Esophagus (tissue), 2 donors: ENCODE results near the gene RNF11. TPM values are rescaled to one million over a fixed set of nuclear protein-coding genes. Genes with fewer than 3 reads are reported as not detected.

ENCODE experiments used
- H3K27ac ChIP-seq, 2 donors: one replicate each; pipeline ENCODE4 v1.5.1; 2013; ENCODE audit warnings: low read depth in 2 of 2, mild to moderate bottlenecking in 2 of 2, inconsistent platforms in 1 of 2, low read length in 1 of 2, moderate library complexity in 1 of 2
- H3K27me3 ChIP-seq, 2 donors: one replicate each; pipeline ENCODE4 v1.6.1; 2013; ENCODE audit warnings: low read length in 2 of 2, control low read depth in 1 of 2, mild to moderate bottlenecking in 1 of 2; ENCODE audit not compliant: insufficient read depth in 2 of 2, control insufficient read depth in 1 of 2
- H3K36me3 ChIP-seq, 2 donors: one replicate each; pipeline ENCODE4 v1.6.1; 2013; ENCODE audit warnings: low read length in 1 of 2; ENCODE audit not compliant: control insufficient read depth in 2 of 2, insufficient read depth in 2 of 2
- H3K4me1 ChIP-seq, 2 donors: one replicate each; pipeline ENCODE4 v1.6.1; 2013; ENCODE audit warnings: low read length in 1 of 2; ENCODE audit not compliant: control insufficient read depth in 2 of 2, insufficient read depth in 2 of 2
- H3K4me3 ChIP-seq, 2 donors: one replicate each; pipeline ENCODE4 v1.5.1; 2013; ENCODE audit warnings: low read length in 2 of 2, mild to moderate bottlenecking in 2 of 2, low read depth in 1 of 2, moderate library complexity in 1 of 2
- H3K9me3 ChIP-seq, 2 donors: one replicate each; pipeline ENCODE4 v1.6.1; 2013; ENCODE audit warnings: mild to moderate bottlenecking in 2 of 2, low read depth in 1 of 2, low read length in 1 of 2, moderate library complexity in 1 of 2; ENCODE audit not compliant: control insufficient read depth in 2 of 2, insufficient read depth in 1 of 2
- WGBS, 2 donors: extraction: QIAGEN DNeasy Blood & Tissue Kit; methylation state at CpG; one replicate each; pipeline ENCODE4 v1.1.7; 2013; 5-methylcytosine and 5-hydroxymethylcytosine counted together
- polyA plus RNA-seq, 2 donors: library from polyadenylated mRNA; stranded (reverse); fragments of 200-250 nt; gene quantifications; one replicate each; pipeline ENCODE4 v1.2.3, GENCODE V29; 2013
- donor health status: healthy with polysubstance abuse.
- donor health status: Bipolar disorder and iron deficiency.

The RNF11 gene
- polyA plus RNA-seq, 2 donors: 66.7 to 80.9 TPM

DNA sequence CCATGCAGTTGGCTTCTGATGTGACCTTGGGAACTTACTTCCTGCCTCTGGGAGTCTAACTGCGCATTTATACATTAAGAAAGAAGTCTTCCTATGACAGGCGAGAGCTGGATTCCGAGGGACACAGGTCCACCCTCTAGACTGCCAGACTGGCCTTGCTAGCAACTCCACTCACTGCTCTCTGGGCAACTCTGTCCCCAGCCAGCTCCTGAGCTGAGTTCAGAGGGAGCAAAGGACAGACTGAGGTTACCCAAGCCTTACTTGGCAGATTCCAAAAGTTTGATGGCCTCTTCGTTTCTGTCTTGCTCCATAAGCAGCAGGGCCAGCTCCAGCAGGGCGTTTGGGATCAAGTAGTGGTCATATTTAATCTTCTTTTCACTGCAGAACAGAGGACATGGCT is 52.5 kb downstream of the RNF11 start:
- Histone ChIP-seq H3K36me3 (peaks cover 0 to 4% of the 10 kb centered on the region in 2 donors), H3K27ac (no peak overlapping the region), H3K4me3 (no peak overlapping the region), H3K9me3 (no peaks in the 10 kb centered on the region), H3K4me1 (peaks cover 0 to 2% of the 10 kb centered on the region in 2 donors), H3K27me3 (no peaks in the 10 kb centered on the region)
- WGBS, 2 donors: 89 to 93% methylated on average over 5 of the region's 5 CpGs

GRCh38 chr1:51289676-51290488 is 53.8 kb downstream of the RNF11 start:
- no peak overlapping the region for H3K27ac ChIP-seq
- no peak overlapping the region for H3K4me3 ChIP-seq
- peaks cover 0 to 4% of the 10 kb centered on the region in 2 donors for H3K36me3 ChIP-seq

DNA sequence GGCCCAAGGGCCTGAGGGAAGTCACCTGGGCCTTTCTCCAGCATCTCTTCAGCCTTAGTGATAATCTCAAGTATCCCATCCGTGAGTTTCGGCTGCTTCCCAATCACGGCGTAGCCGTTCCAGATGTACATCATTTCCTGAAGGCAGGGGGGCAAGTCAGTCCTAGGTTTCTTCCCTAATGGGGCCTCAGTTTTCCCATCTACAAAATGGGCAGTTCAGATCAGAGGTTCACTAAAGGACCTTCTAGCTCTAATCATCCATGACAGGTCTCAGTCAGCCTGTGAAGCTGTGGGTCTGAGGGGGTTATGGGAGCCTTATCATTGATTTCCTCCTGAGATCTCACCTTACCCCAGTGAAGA is 54.4 kb downstream of the RNF11 start:
- Histone ChIP-seq H3K36me3 (peaks cover 0 to 4% of the 10 kb centered on the region in 2 donors), H3K27ac (no peak overlapping the region), H3K4me1 (peaks cover 0 to 2% of the 10 kb centered on the region in 2 donors), H3K4me3 (no peak overlapping the region), H3K9me3 (no peaks in the 10 kb centered on the region), H3K27me3 (no peaks in the 10 kb centered on the region)
- 88 to 95% methylated on average over 5 of the region's 5 CpGs for WGBS, 2 donors

More at GRCh38 chr1:51289676-51290488, 53.8 kb downstream of the RNF11 start:
- Histone ChIP-seq H3K27me3 (no peaks in the 10 kb centered on the region), H3K9me3 (no peaks in the 10 kb centered on the region), H3K4me1 (peaks cover 0 to 2% of the 10 kb centered on the region in 2 donors)
- 76 to 89% methylated on average over 8 of the region's 8 CpGs for WGBS, 2 donors

DNA sequence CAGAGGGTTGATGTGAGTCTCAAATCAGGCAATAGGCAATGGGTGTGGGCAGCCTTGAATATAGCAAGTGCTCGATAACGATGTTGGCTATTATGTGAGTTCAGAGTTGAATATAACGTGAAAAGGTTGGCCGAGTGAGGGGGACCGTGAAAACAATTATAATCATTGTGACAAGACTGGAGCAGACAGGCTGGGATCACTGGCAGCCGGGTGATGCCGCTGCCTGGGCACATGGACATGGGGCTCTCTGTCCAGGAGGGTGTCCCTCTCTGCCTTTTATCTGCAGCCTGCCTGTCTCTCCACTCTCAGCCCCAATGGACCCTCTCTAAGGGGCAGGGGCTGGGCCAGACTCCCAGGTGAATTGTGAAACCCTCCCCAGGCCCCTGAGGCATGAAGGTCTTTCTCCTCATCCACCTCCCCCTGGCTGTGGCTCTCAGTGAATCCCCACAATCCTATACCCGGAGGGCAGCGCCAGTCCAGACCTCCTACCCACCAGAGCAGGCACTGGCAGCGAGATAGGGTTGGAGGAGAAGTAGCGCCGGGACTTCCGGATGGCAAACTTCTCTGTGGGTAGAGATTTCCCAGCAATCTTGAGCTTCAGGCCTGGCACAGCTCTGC is 57.9 kb downstream of the RNF11 start:
- H3K9me3 ChIP-seq: no peaks in the 10 kb centered on the region
- 89 to 92% methylated on average over 13 of the region's 13 CpGs for WGBS, 2 donors
- H3K27me3 ChIP-seq: no peaks in the 10 kb centered on the region
- H3K4me1 ChIP-seq: peaks cover 2 to 3% of the 10 kb centered on the region in 2 donors
- peaks cover 0 to 4% of the 10 kb centered on the region in 2 donors for H3K36me3 ChIP-seq
- no peak overlapping the region for H3K27ac ChIP-seq
- no peak overlapping the region for H3K4me3 ChIP-seq

DNA sequence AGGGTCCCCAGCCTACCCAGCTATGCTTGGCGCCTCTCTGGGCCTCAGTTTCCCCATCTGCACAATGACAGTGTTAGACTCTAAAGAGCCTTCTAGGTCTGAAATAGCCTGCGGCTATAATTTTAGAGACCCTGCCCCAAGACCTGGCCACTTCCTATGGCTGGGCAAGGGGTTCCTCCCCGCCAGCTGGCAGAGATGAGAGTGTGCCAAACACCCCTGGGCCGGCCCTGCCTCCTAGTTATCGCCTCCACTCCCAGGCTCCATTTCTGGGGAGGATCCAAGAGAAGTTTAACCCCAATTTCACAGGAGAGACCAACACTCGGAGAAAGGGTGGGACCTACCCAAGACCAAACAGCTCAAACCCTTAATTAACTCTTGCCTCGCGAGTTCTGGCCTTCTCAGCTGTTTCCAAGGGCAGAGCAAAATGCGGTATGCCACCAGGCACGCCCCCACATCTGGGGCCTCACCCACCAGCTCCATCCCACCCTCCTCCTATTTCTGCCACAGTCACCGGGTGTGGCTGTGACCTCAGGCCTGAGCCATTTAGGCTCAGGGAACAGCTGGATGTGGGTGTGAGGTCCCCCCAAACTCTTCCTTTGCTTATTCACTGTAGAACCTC is 58.6 kb downstream of the RNF11 start:
- Histone ChIP-seq H3K4me1 (peaks cover 2 to 3% of the 10 kb centered on the region in 2 donors), H3K27me3 (no peaks in the 10 kb centered on the region), H3K36me3 (peaks cover 0 to 4% of the 10 kb centered on the region in 2 donors), H3K27ac (no peak overlapping the region), H3K9me3 (no peaks in the 10 kb centered on the region), H3K4me3 (no peak overlapping the region)
- WGBS, 2 donors: 64 to 67% methylated on average over 11 of the region's 11 CpGs

- 89 to 90% methylated on average over 17 of the region's 17 CpGs for WGBS, 2 donors
- Histone ChIP-seq H3K4me3 (no peak overlapping the region), H3K27ac (no peak overlapping the region), H3K4me1 (peaks cover 0 to 3% of the 10 kb centered on the region in 2 donors), H3K36me3 (no peaks in the 10 kb centered on the region), H3K9me3 (no peaks in the 10 kb centered on the region), H3K27me3 (no peaks in the 10 kb centered on the region)
Observed at GRCh38 chr1:51295926-51296325, 59.9 kb downstream of the RNF11 start.

GRCh38 chr1:51296383-51297357 is 60.6 kb downstream of the RNF11 start:
- H3K27me3 ChIP-seq: no peaks in the 10 kb centered on the region
- no peaks in the 10 kb centered on the region for H3K36me3 ChIP-seq
- 24 to 26% methylated on average over 33 of the region's 33 CpGs for WGBS, 2 donors
- no peaks in the 10 kb centered on the region for H3K9me3 ChIP-seq
- no peak overlapping the region for H3K27ac ChIP-seq
- peak overlapping the region; percentile 5 to 35 for H3K4me3 ChIP-seq
- H3K4me1 ChIP-seq: peaks cover 0 to 3% of the 10 kb centered on the region in 2 donors

- Histone ChIP-seq H3K4me1 (peaks cover 0 to 3% of the 10 kb centered on the region in 2 donors), H3K27ac (no peak overlapping the region), H3K27me3 (no peaks in the 10 kb centered on the region), H3K4me3 (peak overlapping the region in 1 of 2 donors; percentile 35), H3K36me3 (no peaks in the 10 kb centered on the region), H3K9me3 (no peaks in the 10 kb centered on the region)
- WGBS, 2 donors: 81 to 84% methylated on average over 25 of the region's 25 CpGs
Observed at GRCh38 chr1:51297401-51298321, 61.6 kb downstream of the RNF11 start.
